ENCODE results near the gene SNAI1.

The SNAI1 gene

GRCh38 chr20:50027611-50028105 lies 44.9 kb downstream of the SNAI1 start:
- TF ChIP-seq CTCF (IDR thresholded peaks at IDR 0.05; ENCODE audit: control insufficient read depth, insufficient read depth, low read depth, low read length, missing control alignments), result no peak
- H3K4me3 ChIP-seq (ENCODE audit: control insufficient read depth, low read depth, low read length), result no peak overlapping the region
- DNase-seq (ENCODE audit: low read depth), result peak; percentile 75

GRCh38 chr20:50029083-50029696 lies 46.4 kb downstream of the SNAI1 start:
- H3K4me3 ChIP-seq (ENCODE audit: control insufficient read depth, low read depth, low read length), result no peak overlapping the region
- no peak for TF ChIP-seq CTCF (IDR thresholded peaks at IDR 0.05; ENCODE audit: control insufficient read depth, insufficient read depth, low read depth, low read length, missing control alignments)
- DNase-seq (ENCODE audit: low read depth), result no peak

- H3K4me3 ChIP-seq (ENCODE audit: control insufficient read depth, low read depth, low read length), result no peak overlapping the region
- peak; percentile 87 for DNase-seq (ENCODE audit: low read depth)
- TF ChIP-seq CTCF (IDR thresholded peaks at IDR 0.05; ENCODE audit: control insufficient read depth, insufficient read depth, low read depth, low read length, missing control alignments), result no peak
Observed at GRCh38 chr20:50029697-50030461, 47.1 kb downstream of the SNAI1 start.

GRCh38 chr20:50032955-50033666 lies 50.3 kb downstream of the SNAI1 start:
- no peak overlapping the region for H3K4me3 ChIP-seq (ENCODE audit: control insufficient read depth, low read depth, low read length)
- no peak for TF ChIP-seq CTCF (IDR thresholded peaks at IDR 0.05; ENCODE audit: control insufficient read depth, insufficient read depth, low read depth, low read length, missing control alignments)
- no peak for DNase-seq (ENCODE audit: low read depth)

- TF ChIP-seq CTCF (IDR thresholded peaks at IDR 0.05; ENCODE audit: control insufficient read depth, insufficient read depth, low read depth, low read length, missing control alignments), result no peak
- no peak overlapping the region for H3K4me3 ChIP-seq (ENCODE audit: control insufficient read depth, low read depth, low read length)
- no peak for DNase-seq (ENCODE audit: low read depth)
Observed at GRCh38 chr20:50034567-50035180, 51.9 kb downstream of the SNAI1 start.

GRCh38 chr20:50036703-50037102 lies 53.9 kb downstream of the SNAI1 start:
- DNase-seq (ENCODE audit: low read depth), result no peak
- TF ChIP-seq CTCF (IDR thresholded peaks at IDR 0.05; ENCODE audit: control insufficient read depth, insufficient read depth, low read depth, low read length, missing control alignments), result no peak
- no peak overlapping the region for H3K4me3 ChIP-seq (ENCODE audit: control insufficient read depth, low read depth, low read length)
